Osteoblast (primary cell): ENCODE results near the gene TMEM94. TPM values are rescaled to one million over a fixed set of nuclear protein-coding genes. Genes with fewer than 3 reads are reported as not detected.

Source experiments
- DNase-seq: peaks from one replicate; pipeline ENCODE4 v3.0.0; 2011; ENCODE audit warnings: low spot score, mixed read lengths; ENCODE audit not compliant: insufficient read length; ENCODE audit errors: missing footprints
- H2AFZ ChIP-seq: 2 replicates; pipeline ENCODE4 v1.6.0; 2011; ENCODE audit warnings: mild to moderate bottlenecking, low read length
- H3K27ac ChIP-seq: 2 replicates; pipeline ENCODE4 v1.5.1; 2011; ENCODE audit warnings: mild to moderate bottlenecking, low read depth, low read length, moderate library complexity
- H3K27me3 ChIP-seq: 2 replicates; pipeline ENCODE4 v1.6.0; 2012; ENCODE audit warnings: mild to moderate bottlenecking, control low read depth, inconsistent platforms, low read length, moderate library complexity; ENCODE audit not compliant: insufficient read depth
- H3K36me3 ChIP-seq: 2 replicates; pipeline ENCODE4 v1.5.1; 2011; ENCODE audit warnings: mild to moderate bottlenecking, low read length, control low read depth, moderate library complexity; ENCODE audit not compliant: insufficient read depth
- H3K4me1 ChIP-seq: 2 replicates; pipeline ENCODE4 v1.5.1; 2011; ENCODE audit warnings: mild to moderate bottlenecking, low read length, control low read depth, moderate library complexity; ENCODE audit not compliant: insufficient read depth
- H3K4me2 ChIP-seq: 2 replicates; pipeline ENCODE4 v1.6.0; 2011; ENCODE audit warnings: mild to moderate bottlenecking, low read length; ENCODE audit not compliant: insufficient read depth
- H3K4me3 ChIP-seq: fragments of 200-600 bp; sonication (generic); 3 replicates; pipeline ENCODE4 v1.5.1; 2012; ENCODE audit warnings: mild to moderate bottlenecking, low read length, inconsistent platforms; ENCODE audit not compliant: insufficient read depth
- H3K79me2 ChIP-seq: 2 replicates; pipeline ENCODE4 v1.6.0; 2012; ENCODE audit warnings: mild to moderate bottlenecking, low read length, control low read depth, inconsistent platforms; ENCODE audit not compliant: insufficient read depth
- H3K9me3 ChIP-seq: 2 replicates; pipeline ENCODE4 v1.5.1; 2011; ENCODE audit warnings: low read depth, low read length, control low read depth
- H4K20me1 ChIP-seq: 2 replicates; pipeline ENCODE4 v1.6.0; 2012; ENCODE audit warnings: mild to moderate bottlenecking, low read length, control low read depth; ENCODE audit not compliant: insufficient read depth
- CTCF ChIP-seq: IDR thresholded peaks from 2 replicates; pipeline ENCODE4 v1.5.1; 2011; ENCODE audit warnings: mild to moderate bottlenecking, low read depth, low read length, moderate library complexity; ENCODE audit errors: extremely low read depth
- total RNA-seq: library from RNA; depleted of rRNA; stranded (reverse); fragments of >200 nt; gene quantifications from 2 replicates; pipeline ENCODE4 v1.2.3, GENCODE V29; 2012

TMEM94 gene
- total RNA-seq, 1 donor: 38.0 TPM

DNA sequence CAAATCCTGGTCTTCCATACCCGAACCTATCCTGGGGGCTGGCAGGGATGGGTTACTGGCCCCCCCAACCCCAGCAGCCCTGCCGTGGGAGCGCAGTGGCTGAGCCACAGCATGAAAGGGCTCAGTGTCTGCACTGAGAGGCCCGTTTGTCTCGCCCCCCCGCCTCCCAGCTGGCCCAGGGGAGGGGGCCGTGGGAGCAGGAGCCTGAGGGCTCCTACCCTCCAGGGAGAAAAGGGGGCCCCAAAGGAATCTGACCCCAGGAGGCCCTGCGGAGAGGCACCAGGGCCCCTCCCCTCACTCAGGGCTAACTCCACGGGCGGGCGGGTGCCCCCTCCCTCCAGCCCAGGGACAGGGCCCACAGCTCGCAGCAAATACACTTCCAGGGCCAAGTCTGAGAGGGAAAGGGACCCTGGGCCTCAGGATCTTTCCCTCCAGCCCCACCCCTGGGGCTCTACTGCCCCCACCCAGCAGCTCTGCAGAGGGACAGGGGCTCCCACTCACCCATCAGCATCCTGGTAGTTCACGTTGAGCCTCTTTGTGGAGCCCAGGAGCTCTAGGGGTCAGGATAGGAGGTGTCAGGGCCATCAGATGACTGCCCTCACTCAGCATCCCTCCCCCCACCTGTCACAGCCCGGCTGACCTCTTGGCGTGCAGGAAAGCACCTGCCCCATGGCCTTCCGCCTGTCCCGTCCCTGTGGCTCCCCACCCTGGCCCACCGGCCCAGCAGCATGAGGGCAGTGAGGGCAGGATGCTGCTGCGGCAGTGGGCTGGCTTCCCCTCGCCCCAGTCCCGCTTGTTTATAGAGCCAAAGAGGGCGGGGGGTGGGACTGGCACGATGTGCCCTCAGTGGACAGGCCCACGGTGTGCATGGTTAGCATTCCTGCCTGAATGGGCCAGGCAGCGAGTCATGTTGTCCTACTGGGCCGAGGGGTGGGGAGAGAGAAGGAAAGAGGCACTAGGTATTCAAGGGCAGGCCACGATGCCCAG is 51.6 kb downstream of the TMEM94 start:
- no peak overlapping the region for H3K27ac ChIP-seq
- H3K9me3 ChIP-seq: no peaks in the 10 kb centered on the region
- H2AFZ ChIP-seq: no peak overlapping the region
- H4K20me1 ChIP-seq: peaks cover 40% of the 10 kb centered on the region
- no peaks in the 10 kb centered on the region for H3K27me3 ChIP-seq
- no peaks in the 10 kb centered on the region for H3K4me1 ChIP-seq
- peaks cover 10% of the 10 kb centered on the region for H3K36me3 ChIP-seq
- H3K4me2 ChIP-seq: no peak overlapping the region
- no peak overlapping the region for H3K4me3 ChIP-seq
- no peak for TF ChIP-seq CTCF
- DNase-seq: no peak
- H3K79me2 ChIP-seq: peaks cover 14% of the 10 kb centered on the region

- H3K4me2 ChIP-seq: no peak overlapping the region
- peaks cover under 1% of the 10 kb centered on the region for H3K4me1 ChIP-seq
- H3K27ac ChIP-seq: no peak overlapping the region
- no peak for DNase-seq
- peaks cover 21% of the 10 kb centered on the region for H3K79me2 ChIP-seq
- no peak for TF ChIP-seq CTCF
- H3K9me3 ChIP-seq: no peaks in the 10 kb centered on the region
- H2AFZ ChIP-seq: no peak overlapping the region
- no peaks in the 10 kb centered on the region for H3K27me3 ChIP-seq
- peaks cover 46% of the 10 kb centered on the region for H4K20me1 ChIP-seq
- peaks cover 10% of the 10 kb centered on the region for H3K36me3 ChIP-seq
- H3K4me3 ChIP-seq: no peak overlapping the region
These were observed 52.5 kb downstream of the TMEM94 start for GRCh38 chr17:75508931-75509361.

- no peak overlapping the region for H2AFZ ChIP-seq
- no peak overlapping the region for H3K27ac ChIP-seq
- DNase-seq: no peak
- peaks cover 7% of the 10 kb centered on the region for H3K4me1 ChIP-seq
- no peak overlapping the region for H3K4me3 ChIP-seq
- no peaks in the 10 kb centered on the region for H3K27me3 ChIP-seq
- peaks cover 28% of the 10 kb centered on the region for H3K79me2 ChIP-seq
- no peak for TF ChIP-seq CTCF
- peaks cover 10% of the 10 kb centered on the region for H3K36me3 ChIP-seq
- peaks cover 44% of the 10 kb centered on the region for H4K20me1 ChIP-seq
- no peaks in the 10 kb centered on the region for H3K9me3 ChIP-seq
- no peak overlapping the region for H3K4me2 ChIP-seq
These were observed 53.3 kb downstream of the TMEM94 start for GRCh38 chr17:75509528-75510258.

DNA sequence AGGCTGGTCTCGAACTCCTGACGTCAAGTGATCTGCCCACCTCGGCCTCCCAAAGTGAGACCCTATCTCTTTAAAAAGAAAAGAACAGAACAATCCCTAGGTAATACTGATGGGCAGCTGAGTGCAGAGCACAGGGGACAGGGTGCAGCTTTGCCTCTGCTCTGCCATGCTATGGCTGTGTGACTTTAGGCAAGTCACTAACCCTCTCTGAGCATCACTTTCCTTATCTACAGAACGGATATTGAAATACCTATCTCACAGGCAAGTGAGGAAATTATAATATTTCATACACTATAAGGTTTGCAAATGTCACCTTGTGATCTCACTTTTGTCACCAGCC is 54.8 kb downstream of the TMEM94 start:
- no peaks in the 10 kb centered on the region for H3K27me3 ChIP-seq
- no peak for TF ChIP-seq CTCF

More for the DNA sequence above, 54.8 kb downstream of the TMEM94 start:
- Histone ChIP-seq H4K20me1 (peaks cover 44% of the 10 kb centered on the region), H3K79me2 (peaks cover 30% of the 10 kb centered on the region), H2AFZ (no peak overlapping the region), H3K9me3 (no peaks in the 10 kb centered on the region), H3K4me2 (no peak overlapping the region), H3K27ac (no peak overlapping the region), H3K4me3 (no peak overlapping the region), H3K4me1 (peaks cover 7% of the 10 kb centered on the region), H3K36me3 (peaks cover 10% of the 10 kb centered on the region)
- no peak for DNase-seq
